GM18520 (cell line): Measurements from ENCODE around the gene FNDC3B.

Experiments
- ATAC-seq: cut with Tn5 transposase; IDR thresholded peaks from one replicate; pipeline ENCODE4 v1.9.1; 2021; ENCODE audit not compliant: unreplicated experiment

The FNDC3B gene

GRCh38 chr3:172300862-172301261, 261.5 kb downstream of the FNDC3B start:
- ATAC-seq, result no peak

- ATAC-seq, result no peak
Measured at GRCh38 chr3:172302203-172302602, 262.8 kb downstream of the FNDC3B start.

- ATAC-seq, result no peak
Measured at GRCh38 chr3:172303181-172303580, 263.8 kb downstream of the FNDC3B start.

- no peak for ATAC-seq
Measured at GRCh38 chr3:172303941-172304558, 264.7 kb downstream of the FNDC3B start.

GRCh38 chr3:172305552-172305951, 266.2 kb downstream of the FNDC3B start:
- ATAC-seq, result no peak

DNA sequence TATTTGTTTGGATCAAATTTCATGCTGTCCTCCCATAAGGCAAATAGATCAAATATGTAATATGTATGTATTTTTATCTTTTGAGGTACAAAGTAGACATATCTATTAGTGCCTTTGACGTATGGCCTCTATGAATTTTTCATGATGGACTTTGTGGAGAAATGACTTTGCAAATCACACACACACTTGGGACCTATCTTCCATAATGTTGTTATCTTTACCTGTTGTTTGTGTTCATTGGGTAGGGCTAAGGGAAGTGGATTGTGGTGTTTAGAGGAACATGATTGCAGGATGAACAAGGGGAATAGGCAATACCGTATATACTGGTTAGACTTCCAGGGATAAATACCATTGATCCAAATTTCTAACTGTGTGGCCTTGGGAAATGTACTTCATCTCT, 266.6 kb downstream of the FNDC3B start:
- no peak for ATAC-seq

DNA sequence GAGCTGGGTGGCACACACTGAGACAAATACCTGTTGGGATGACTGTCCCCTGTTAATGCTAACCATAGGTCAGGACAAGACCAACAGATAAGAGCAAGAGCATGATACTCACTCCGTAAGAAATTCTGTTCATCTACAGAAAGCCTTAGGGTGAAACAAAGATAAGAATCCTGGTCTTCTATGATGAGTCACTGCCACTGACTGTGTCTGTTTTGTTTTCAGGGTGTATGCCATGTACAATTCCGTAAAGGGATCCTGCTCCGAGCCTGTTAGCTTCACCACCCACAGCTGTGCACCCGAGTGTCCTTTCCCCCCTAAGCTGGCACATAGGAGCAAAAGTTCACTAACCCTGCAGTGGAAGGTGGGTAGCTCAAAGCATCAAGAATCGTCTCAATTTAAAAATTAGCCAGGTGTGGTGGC, 267.8 kb downstream of the FNDC3B start:
- ATAC-seq, result no peak

GRCh38 chr3:172309059-172309458, 269.7 kb downstream of the FNDC3B start:
- no peak for ATAC-seq

- no peak for ATAC-seq
Measured at GRCh38 chr3:172309741-172310427, 270.5 kb downstream of the FNDC3B start.

GRCh38 chr3:172310428-172310760, 271.0 kb downstream of the FNDC3B start:
- no peak for ATAC-seq

- no peak for ATAC-seq
Measured at GRCh38 chr3:172311217-172311616, 271.8 kb downstream of the FNDC3B start.

DNA sequence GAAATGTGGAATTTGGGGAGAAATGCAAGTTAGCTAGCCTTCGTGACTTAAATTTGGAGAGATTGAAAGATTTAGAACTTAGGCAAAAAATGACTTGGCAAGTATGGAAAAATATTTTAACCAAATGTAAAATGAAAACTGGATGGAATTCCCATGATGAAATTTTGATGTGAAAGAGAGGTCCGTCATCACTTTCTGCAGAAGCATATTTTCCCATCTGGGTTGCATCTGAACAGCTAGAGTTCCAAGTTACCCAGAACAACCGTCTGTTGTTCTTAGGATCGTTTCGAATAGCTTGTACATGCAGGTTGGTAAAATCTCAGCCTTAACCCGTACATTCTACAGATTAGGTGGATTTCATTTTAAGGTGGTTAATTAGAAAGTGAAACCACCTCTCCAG, 272.6 kb downstream of the FNDC3B start:
- ATAC-seq, result no peak

GRCh38 chr3:172312711-172313110, 273.3 kb downstream of the FNDC3B start:
- no peak for ATAC-seq

GRCh38 chr3:172313671-172314070, 274.3 kb downstream of the FNDC3B start:
- no peak for ATAC-seq

DNA sequence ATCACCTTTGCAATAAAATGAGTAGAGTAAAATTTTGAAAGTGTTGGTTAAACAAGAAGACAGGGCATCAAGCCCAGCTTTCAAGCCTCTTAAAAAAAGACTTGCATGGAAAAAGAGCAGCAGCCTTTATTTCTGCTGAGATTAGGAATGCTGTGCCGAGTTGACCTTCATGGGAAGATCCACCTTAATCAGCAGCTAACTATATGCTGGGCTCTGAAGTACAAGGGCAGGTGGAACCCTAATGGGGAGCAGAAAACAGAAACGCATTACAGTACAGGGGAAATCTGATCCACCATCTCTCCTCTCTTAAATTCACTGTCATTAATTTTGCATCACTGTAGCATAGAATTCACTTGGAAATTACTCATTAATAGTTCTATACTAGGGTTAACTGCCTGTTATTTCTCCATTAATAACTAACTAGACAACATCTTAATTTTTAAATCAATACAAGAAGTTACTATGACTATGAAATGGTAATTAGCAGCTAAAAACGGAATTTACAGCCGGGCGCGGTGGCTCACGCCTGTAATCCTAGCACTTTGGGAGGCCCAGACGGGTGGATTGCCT, 275.3 kb downstream of the FNDC3B start:
- no peak for ATAC-seq

GRCh38 chr3:172315401-172316091, 276.2 kb downstream of the FNDC3B start:
- ATAC-seq, result no peak

- no peak for ATAC-seq
Measured at GRCh38 chr3:172316758-172317157, 277.4 kb downstream of the FNDC3B start.

DNA sequence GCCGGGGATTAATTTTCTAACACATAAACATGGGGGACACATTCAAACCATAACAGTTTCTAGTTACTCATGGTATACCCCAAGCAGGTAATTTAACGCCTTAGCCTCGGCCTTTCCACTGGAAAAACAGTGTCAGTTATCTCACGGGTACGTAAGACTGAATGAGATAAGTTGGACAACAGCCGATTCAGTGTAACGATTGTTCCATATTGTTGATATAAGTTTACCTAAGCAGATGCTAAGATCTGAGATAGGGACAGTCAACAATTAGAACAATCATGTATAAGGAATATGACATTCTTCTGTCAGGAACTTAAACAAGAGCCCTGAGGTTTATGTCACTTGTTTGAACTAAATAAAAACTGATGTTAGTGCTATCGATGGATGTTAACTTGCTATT, 278.1 kb downstream of the FNDC3B start:
- no peak for ATAC-seq

GRCh38 chr3:172317984-172318383, 278.6 kb downstream of the FNDC3B start:
- peak; percentile 73 for ATAC-seq

DNA sequence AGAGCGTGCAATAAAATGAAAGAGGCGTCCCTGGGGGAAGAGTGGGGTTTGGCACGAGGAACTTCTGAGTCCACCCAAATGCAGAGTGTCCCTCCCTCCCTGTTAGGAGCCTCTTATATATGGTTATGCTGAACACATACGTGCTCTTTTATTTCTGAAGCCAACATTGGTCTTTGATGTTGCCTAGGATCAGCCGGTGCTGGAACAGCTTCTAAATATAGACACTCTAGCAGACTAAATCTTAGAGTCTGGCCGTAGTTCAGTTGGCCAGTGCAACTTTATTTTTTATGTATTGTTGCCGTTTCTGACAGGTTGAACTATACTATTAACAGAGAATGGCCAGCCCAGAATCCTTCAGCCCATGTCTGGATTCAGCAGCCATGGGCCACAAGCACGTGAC, 280.2 kb downstream of the FNDC3B start:
- ATAC-seq, result no peak

GRCh38 chr3:172320468-172320867, 281.1 kb downstream of the FNDC3B start:
- ATAC-seq, result no peak

DNA sequence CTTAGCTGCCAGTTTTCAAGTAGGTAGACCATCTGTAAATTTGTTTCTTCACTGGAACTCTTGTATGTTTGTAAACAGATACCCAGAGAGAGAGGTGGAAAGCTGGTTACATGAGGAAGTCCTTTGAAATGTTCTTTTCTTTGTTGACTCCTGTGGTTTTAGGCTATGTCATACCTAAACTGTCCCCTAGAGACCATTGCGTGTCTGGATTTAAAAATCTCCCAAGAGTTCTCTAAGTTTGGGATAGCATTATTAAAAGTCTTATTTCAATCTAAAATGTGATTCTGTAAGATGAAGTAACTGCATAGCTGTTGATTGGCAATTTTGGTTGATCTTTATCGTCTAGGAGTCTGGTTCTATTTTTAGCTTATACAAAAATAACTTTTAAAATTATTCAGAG, 281.7 kb downstream of the FNDC3B start:
- no peak for ATAC-seq
